Sigmoid colon (tissue), 3 donors: ENCODE results near the gene ZNF621.

Experiments used
- POLR2A ChIP-seq, 2 donors: fragments of 450-650 bp; IDR thresholded peaks; one replicate each; pipeline ENCODE4 v1.6.1; 2016; ENCODE audit warnings: antibody characterized with exemption in 2 of 2, mild to moderate bottlenecking in 2 of 2, moderate library complexity in 2 of 2
- TF ChIP-seq, protein P1 (sequence below), 4 experiments: fragments of 450-650 bp in 3 of 4; fragments of 200-600 bp in 1 of 4; IDR thresholded peaks; one replicate each; pipeline ENCODE4 v1.5.1; 2016 to 2019; ENCODE audit warnings: antibody characterized with exemption in 4 of 4, mild to moderate bottlenecking in 3 of 4, moderate library complexity in 2 of 4

DNA sequence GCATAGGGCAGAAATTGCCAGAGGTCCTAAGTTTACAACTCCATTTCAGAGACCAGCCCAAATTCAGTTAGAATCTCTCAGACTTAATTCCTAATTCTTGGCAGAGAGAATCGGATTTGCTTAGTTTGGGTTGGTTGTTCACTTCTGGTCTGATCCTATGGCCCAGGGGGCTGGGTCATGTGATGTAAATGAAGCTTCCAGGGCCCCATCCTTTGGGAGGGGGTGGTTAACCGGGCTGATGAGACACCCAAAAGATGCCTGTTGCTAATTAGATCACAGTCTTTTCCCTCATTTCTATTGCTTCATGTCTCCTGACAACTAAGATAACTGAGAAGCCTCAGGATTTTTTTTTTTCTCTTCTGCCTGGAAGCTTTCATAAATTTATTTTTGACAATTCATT lies 30.1 kb upstream of the ZNF621 start:
- TF ChIP-seq, protein P1, sequence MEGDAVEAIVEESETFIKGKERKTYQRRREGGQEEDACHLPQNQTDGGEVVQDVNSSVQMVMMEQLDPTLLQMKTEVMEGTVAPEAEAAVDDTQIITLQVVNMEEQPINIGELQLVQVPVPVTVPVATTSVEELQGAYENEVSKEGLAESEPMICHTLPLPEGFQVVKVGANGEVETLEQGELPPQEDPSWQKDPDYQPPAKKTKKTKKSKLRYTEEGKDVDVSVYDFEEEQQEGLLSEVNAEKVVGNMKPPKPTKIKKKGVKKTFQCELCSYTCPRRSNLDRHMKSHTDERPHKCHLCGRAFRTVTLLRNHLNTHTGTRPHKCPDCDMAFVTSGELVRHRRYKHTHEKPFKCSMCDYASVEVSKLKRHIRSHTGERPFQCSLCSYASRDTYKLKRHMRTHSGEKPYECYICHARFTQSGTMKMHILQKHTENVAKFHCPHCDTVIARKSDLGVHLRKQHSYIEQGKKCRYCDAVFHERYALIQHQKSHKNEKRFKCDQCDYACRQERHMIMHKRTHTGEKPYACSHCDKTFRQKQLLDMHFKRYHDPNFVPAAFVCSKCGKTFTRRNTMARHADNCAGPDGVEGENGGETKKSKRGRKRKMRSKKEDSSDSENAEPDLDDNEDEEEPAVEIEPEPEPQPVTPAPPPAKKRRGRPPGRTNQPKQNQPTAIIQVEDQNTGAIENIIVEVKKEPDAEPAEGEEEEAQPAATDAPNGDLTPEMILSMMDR (IDR thresholded peaks at IDR 0.05) = no peak
- TF ChIP-seq POLR2A (IDR thresholded peaks at IDR 0.05) = no peak
